ENCODE data around the gene ZNF345. TPM values are rescaled to one million over a fixed set of nuclear protein-coding genes. Genes with fewer than 3 reads are reported as not detected.

Gene ZNF345
- polyA plus RNA-seq, 1 donor from 2014 or later = 20.9 TPM

DNA sequence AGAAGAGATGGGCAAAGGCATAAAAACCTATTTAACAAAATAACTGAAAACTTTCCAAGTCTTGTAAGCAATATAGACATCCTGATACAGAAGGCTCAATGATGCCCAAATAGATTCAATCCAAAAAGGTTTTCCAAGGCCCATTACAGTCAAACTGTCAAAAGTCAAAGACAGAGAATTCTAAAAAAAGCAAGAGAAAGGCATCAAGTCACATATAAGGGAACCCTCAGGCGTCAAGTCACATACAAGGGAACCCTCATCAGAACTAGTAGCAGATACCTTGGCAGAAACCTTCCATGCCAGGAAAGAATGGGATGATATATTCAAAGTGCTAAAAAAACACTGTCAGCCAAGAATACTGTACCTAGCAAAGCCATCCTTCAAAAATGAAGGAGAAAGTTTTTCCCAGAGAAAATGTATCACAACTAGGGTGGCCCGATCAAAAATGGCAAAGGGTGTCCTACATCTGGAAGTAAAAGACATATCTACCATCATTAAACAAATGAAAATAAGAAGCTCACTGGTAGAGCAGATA lies 44.2 kb downstream of the ZNF345 start:
- H3K27ac ChIP-seq (ENCODE audit: low read length) = no peak overlapping the region
- no peaks in the 10 kb centered on the region for H3F3A ChIP-seq (ENCODE audit: insufficient read depth, low read length, poor library complexity, severe bottlenecking)
- no peak overlapping the region for H3K9ac ChIP-seq (ENCODE audit: low read length)
- H3K79me2 ChIP-seq (replicated peaks; ENCODE audit: insufficient read depth, low read length) = no peaks in the 10 kb centered on the region
- H3K36me3 ChIP-seq (ENCODE audit: insufficient read depth, low read length) = peaks cover 69% of the 10 kb centered on the region
- no peak overlapping the region for H3K4me3 ChIP-seq (ENCODE audit: low read length)
- no peak overlapping the region for H2AFZ ChIP-seq (ENCODE audit: low read depth, low read length)
- no peaks in the 10 kb centered on the region for H3K27me3 ChIP-seq (ENCODE audit: insufficient read depth, low read depth, low read length)
- H3K4me2 ChIP-seq (ENCODE audit: low read length) = no peak overlapping the region
- H3K9me3 ChIP-seq (ENCODE audit: low read length) = peaks cover 77% of the 10 kb centered on the region
- TF ChIP-seq, protein P1, sequence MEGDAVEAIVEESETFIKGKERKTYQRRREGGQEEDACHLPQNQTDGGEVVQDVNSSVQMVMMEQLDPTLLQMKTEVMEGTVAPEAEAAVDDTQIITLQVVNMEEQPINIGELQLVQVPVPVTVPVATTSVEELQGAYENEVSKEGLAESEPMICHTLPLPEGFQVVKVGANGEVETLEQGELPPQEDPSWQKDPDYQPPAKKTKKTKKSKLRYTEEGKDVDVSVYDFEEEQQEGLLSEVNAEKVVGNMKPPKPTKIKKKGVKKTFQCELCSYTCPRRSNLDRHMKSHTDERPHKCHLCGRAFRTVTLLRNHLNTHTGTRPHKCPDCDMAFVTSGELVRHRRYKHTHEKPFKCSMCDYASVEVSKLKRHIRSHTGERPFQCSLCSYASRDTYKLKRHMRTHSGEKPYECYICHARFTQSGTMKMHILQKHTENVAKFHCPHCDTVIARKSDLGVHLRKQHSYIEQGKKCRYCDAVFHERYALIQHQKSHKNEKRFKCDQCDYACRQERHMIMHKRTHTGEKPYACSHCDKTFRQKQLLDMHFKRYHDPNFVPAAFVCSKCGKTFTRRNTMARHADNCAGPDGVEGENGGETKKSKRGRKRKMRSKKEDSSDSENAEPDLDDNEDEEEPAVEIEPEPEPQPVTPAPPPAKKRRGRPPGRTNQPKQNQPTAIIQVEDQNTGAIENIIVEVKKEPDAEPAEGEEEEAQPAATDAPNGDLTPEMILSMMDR (IDR thresholded peaks at IDR 0.05; ENCODE audit: poor library complexity, severe bottlenecking) = no peak
- TF ChIP-seq EZH2 (IDR thresholded peaks at IDR 0.05; ENCODE audit: borderline replicate concordance, insufficient read depth, low read length, poor library complexity, severe bottlenecking) (no peak), EP300 (conservative IDR thresholded peaks at IDR 0.05; ENCODE audit: poor library complexity, severe bottlenecking) (no peak), MXI1 (conservative IDR thresholded peaks at IDR 0.05; ENCODE audit: poor library complexity, severe bottlenecking) (no peak), POLR2AphosphoS5 (IDR thresholded peaks at IDR 0.05) (no peak), SMC3 (conservative IDR thresholded peaks at IDR 0.05; ENCODE audit: poor library complexity) (no peak), TAF1 (IDR thresholded peaks at IDR 0.05; ENCODE audit: low read depth) (no peak), RAD21 (conservative IDR thresholded peaks at IDR 0.05) (no peak)
- TF ChIP-seq, protein P2, sequence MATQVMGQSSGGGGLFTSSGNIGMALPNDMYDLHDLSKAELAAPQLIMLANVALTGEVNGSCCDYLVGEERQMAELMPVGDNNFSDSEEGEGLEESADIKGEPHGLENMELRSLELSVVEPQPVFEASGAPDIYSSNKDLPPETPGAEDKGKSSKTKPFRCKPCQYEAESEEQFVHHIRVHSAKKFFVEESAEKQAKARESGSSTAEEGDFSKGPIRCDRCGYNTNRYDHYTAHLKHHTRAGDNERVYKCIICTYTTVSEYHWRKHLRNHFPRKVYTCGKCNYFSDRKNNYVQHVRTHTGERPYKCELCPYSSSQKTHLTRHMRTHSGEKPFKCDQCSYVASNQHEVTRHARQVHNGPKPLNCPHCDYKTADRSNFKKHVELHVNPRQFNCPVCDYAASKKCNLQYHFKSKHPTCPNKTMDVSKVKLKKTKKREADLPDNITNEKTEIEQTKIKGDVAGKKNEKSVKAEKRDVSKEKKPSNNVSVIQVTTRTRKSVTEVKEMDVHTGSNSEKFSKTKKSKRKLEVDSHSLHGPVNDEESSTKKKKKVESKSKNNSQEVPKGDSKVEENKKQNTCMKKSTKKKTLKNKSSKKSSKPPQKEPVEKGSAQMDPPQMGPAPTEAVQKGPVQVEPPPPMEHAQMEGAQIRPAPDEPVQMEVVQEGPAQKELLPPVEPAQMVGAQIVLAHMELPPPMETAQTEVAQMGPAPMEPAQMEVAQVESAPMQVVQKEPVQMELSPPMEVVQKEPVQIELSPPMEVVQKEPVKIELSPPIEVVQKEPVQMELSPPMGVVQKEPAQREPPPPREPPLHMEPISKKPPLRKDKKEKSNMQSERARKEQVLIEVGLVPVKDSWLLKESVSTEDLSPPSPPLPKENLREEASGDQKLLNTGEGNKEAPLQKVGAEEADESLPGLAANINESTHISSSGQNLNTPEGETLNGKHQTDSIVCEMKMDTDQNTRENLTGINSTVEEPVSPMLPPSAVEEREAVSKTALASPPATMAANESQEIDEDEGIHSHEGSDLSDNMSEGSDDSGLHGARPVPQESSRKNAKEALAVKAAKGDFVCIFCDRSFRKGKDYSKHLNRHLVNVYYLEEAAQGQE (IDR thresholded peaks at IDR 0.05; ENCODE audit: borderline replicate concordance) = no peak
- H4K20me1 ChIP-seq (ENCODE audit: insufficient read depth) = no peaks in the 10 kb centered on the region
- no peaks in the 10 kb centered on the region for H3K9me2 ChIP-seq (ENCODE audit: insufficient read depth, low read length)

DNA sequence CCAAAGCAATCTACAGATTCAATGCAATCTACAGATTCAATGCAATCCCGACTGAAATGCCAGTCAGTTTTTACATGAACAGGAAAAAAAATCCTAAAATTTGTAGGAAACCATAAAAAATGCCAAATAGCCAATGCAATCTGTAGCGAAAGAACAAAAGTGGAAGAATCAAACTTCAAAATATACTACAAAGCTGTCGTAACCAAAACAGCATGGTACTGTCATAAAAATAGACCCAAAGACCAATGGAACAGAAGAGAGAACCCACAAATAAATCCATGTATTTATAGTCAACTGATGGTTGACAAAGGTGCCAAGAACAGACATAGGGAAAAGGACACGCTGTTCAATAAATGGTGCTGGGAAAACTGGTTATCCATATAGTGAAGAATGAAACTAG lies 47.7 kb downstream of the ZNF345 start:
- Histone ChIP-seq H3K9me3 (ENCODE audit: low read length) (peaks cover 51% of the 10 kb centered on the region), H2AFZ (ENCODE audit: low read depth, low read length) (no peak overlapping the region), H3K9ac (ENCODE audit: low read length) (no peak overlapping the region), H3K4me3 (ENCODE audit: low read length) (no peak overlapping the region), H3F3A (ENCODE audit: insufficient read depth, low read length, poor library complexity, severe bottlenecking) (no peaks in the 10 kb centered on the region), H4K20me1 (ENCODE audit: insufficient read depth) (no peaks in the 10 kb centered on the region), H3K79me2 (replicated peaks; ENCODE audit: insufficient read depth, low read length) (no peaks in the 10 kb centered on the region), H3K27me3 (ENCODE audit: insufficient read depth, low read depth, low read length) (no peaks in the 10 kb centered on the region), H3K4me2 (ENCODE audit: low read length) (no peak overlapping the region), H3K9me2 (ENCODE audit: insufficient read depth, low read length) (no peaks in the 10 kb centered on the region), H3K27ac (ENCODE audit: low read length) (no peak overlapping the region), H3K36me3 (ENCODE audit: insufficient read depth, low read length) (peaks cover 61% of the 10 kb centered on the region)
- TF ChIP-seq MXI1 (conservative IDR thresholded peaks at IDR 0.05; ENCODE audit: poor library complexity, severe bottlenecking) (no peak), RAD21 (conservative IDR thresholded peaks at IDR 0.05) (no peak), TAF1 (IDR thresholded peaks at IDR 0.05; ENCODE audit: low read depth) (no peak), EZH2 (IDR thresholded peaks at IDR 0.05; ENCODE audit: borderline replicate concordance, insufficient read depth, low read length, poor library complexity, severe bottlenecking) (no peak), EP300 (conservative IDR thresholded peaks at IDR 0.05; ENCODE audit: poor library complexity, severe bottlenecking) (no peak), POLR2AphosphoS5 (IDR thresholded peaks at IDR 0.05) (no peak), SMC3 (conservative IDR thresholded peaks at IDR 0.05; ENCODE audit: poor library complexity) (no peak)
- TF ChIP-seq, protein P2 (IDR thresholded peaks at IDR 0.05; ENCODE audit: borderline replicate concordance) = no peak
- TF ChIP-seq, protein P1 (IDR thresholded peaks at IDR 0.05; ENCODE audit: poor library complexity, severe bottlenecking) = no peak
